Activated naive CD8-positive, alpha-beta T cell treated with anti-CD3 and anti-CD28 coated beads for 36 hours (primary cell): ENCODE results near the gene IGF2BP2. TPM values are rescaled to one million over a fixed set of nuclear protein-coding genes. Genes with fewer than 3 reads are reported as not detected.
"Not testable (repeated sequence)": the region's sequence is repeated elsewhere in the genome, so short reads cannot be mapped to it uniquely, and the experiment has no call there.

Experiments
- DNase-seq: peaks from one replicate; pipeline ENCODE4 v3.0.0; 2021
- H3K27ac Mint-ChIP-seq: one replicate; pipeline ENCODE4 v1.8.0; 2022; ENCODE audit warnings: mild to moderate bottlenecking, moderate library complexity, mixed read lengths
- H3K27me3 Mint-ChIP-seq: one replicate; pipeline ENCODE4 v1.8.0; 2022; ENCODE audit warnings: mild to moderate bottlenecking, mixed read lengths
- H3K36me3 Mint-ChIP-seq: one replicate; pipeline ENCODE4 v1.8.0; 2021; ENCODE audit warnings: mild to moderate bottlenecking, mixed read lengths
- H3K4me1 Mint-ChIP-seq: one replicate; pipeline ENCODE4 v1.8.0; 2021; ENCODE audit warnings: mixed read lengths
- H3K4me3 Mint-ChIP-seq: one replicate; pipeline ENCODE4 v1.8.0; 2022; ENCODE audit warnings: mild to moderate bottlenecking, moderate library complexity, mixed read lengths
- H3K9me3 Mint-ChIP-seq: one replicate; pipeline ENCODE4 v1.8.0; 2022; ENCODE audit warnings: mixed read lengths
- total RNA-seq, 2 experiments: library from RNA; stranded (reverse); gene quantifications; one replicate each; pipeline ENCODE4 v1.2.3, GENCODE V29; 2021

IGF2BP2 gene
- total RNA-seq, 2 experiments from 2014 or later: 0.28 to 0.41 TPM

DNA sequence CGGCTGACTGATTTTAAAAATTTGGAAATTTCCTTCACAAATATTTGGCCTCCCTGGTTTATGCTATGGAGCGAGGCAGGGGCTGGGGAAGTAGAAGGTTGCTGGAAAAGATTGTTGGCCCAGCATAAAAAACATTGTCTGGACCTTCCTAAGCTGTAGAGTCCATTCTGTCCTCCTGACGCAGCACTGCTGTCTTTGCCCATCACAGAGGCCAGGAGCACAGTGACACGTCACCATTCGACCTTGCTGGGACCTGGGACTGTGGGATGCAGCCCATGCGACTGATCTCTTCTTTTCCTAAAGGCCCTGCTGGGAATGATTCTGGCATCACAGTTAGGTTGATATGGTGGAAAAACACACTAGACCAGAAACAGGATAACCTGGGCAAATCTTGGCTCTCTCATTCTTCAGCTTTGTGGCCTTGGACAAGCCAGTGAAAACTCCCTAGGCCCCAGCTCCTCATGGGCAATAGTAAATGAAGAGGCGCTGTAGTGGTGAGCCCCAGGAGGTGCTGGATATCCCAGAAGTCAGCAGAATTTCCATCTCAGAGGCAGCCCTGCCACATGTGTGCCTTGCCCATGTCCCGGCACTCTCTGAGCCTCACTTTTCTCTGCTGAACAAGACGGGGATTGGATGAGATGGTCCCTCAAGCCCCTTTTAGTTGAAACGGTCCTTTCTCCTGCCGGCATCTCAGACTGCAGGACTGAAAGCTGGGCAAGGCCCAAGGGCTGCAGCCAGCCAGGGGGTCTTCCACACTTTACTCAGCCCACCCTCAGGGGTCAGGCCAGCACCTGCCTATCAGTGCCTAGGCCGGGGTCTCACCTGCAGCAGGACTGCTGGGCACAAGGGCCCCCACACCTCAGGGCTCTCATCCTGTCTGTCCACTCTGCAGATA lies 169.2 kb downstream of the IGF2BP2 start:
- Mint-ChIP-seq H3K4me1 (no peaks in the 10 kb centered on the region), H3K4me3 (no peak overlapping the region), H3K9me3 (no peaks in the 10 kb centered on the region), H3K36me3 (no peaks in the 10 kb centered on the region), H3K27ac (no peak overlapping the region), H3K27me3 (peaks cover 2% of the 10 kb centered on the region)
- no peak for DNase-seq

GRCh38 chr3:185654758-185655145 lies 170.1 kb downstream of the IGF2BP2 start:
- no peak overlapping the region for H3K27ac Mint-ChIP-seq
- DNase-seq: no peak
- H3K27me3 Mint-ChIP-seq: peaks cover 2% of the 10 kb centered on the region

GRCh38 chr3:185653949-185654757 lies 170.7 kb downstream of the IGF2BP2 start:
- H3K4me3 Mint-ChIP-seq: no peak overlapping the region
- no peak for DNase-seq
- no peak overlapping the region for H3K27ac Mint-ChIP-seq

More at GRCh38 chr3:185654758-185655145, 170.1 kb downstream of the IGF2BP2 start:
- no peaks in the 10 kb centered on the region for H3K4me1 Mint-ChIP-seq
- H3K36me3 Mint-ChIP-seq: no peaks in the 10 kb centered on the region
- no peak overlapping the region for H3K4me3 Mint-ChIP-seq
- no peaks in the 10 kb centered on the region for H3K9me3 Mint-ChIP-seq

GRCh38 chr3:185651971-185652370 lies 172.9 kb downstream of the IGF2BP2 start:
- H3K9me3 Mint-ChIP-seq: no peaks in the 10 kb centered on the region
- H3K27me3 Mint-ChIP-seq: peaks cover 8% of the 10 kb centered on the region
- no peaks in the 10 kb centered on the region for H3K36me3 Mint-ChIP-seq
- H3K4me1 Mint-ChIP-seq: no peaks in the 10 kb centered on the region
- no peak for DNase-seq
- H3K27ac Mint-ChIP-seq: no peak overlapping the region
- H3K4me3 Mint-ChIP-seq: no peak overlapping the region

More at GRCh38 chr3:185653949-185654757, 170.7 kb downstream of the IGF2BP2 start:
- no peaks in the 10 kb centered on the region for H3K9me3 Mint-ChIP-seq
- no peaks in the 10 kb centered on the region for H3K36me3 Mint-ChIP-seq
- H3K27me3 Mint-ChIP-seq: peaks cover 2% of the 10 kb centered on the region
- H3K4me1 Mint-ChIP-seq: no peaks in the 10 kb centered on the region

DNA sequence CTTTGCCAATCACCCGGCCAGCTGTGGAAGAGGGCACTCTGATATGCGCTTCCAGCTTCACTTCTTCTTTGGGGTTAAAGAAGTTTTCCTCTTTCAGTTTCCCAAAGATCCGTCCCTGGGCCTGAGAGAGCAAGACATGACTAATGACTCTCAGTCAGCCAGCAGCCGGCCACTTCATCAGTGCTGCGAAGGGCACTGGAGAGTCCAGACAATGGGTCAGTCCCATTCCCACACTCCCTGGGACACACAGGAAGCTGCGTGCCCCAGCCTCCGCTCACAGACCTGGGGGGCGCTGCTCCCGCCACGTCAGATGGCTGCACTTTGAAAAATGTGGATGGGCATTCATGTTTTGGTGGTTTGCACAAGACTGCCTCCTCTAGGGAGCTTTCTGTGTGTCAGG lies 175.4 kb downstream of the IGF2BP2 start:
- Mint-ChIP-seq H3K27ac (no peak overlapping the region), H3K4me1 (no peaks in the 10 kb centered on the region), H3K9me3 (no peaks in the 10 kb centered on the region), H3K36me3 (no peaks in the 10 kb centered on the region), H3K4me3 (no peak overlapping the region), H3K27me3 (peaks cover 11% of the 10 kb centered on the region)
- no peak for DNase-seq

DNA sequence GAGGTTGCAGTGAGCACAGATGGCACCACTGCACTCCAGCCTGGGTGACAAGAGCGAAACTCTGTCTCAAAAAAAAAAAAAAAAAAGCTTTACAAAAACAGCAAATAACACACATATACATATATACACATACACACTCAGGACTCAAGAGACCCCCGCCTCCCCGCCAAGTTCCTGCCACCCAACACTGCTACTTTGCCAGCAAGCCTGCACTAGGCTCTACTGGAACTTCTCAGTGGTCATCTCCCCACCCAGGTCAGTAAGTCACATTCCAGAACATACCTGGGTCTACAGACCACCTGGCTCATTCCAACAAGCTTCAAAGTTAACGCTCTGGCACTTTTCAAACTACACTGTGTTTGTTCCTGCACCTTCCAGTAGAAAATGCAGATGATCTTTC lies 176.4 kb downstream of the IGF2BP2 start:
- DNase-seq: no peak
- Mint-ChIP-seq H3K27me3 (peaks cover 11% of the 10 kb centered on the region), H3K9me3 (no peaks in the 10 kb centered on the region), H3K4me1 (no peaks in the 10 kb centered on the region), H3K27ac (no peak overlapping the region), H3K4me3 (no peak overlapping the region), H3K36me3 (no peaks in the 10 kb centered on the region)

- H3K4me1 Mint-ChIP-seq: no peaks in the 10 kb centered on the region
- peaks cover 11% of the 10 kb centered on the region for H3K27me3 Mint-ChIP-seq
- no peaks in the 10 kb centered on the region for H3K9me3 Mint-ChIP-seq
- DNase-seq: no peak
- H3K27ac Mint-ChIP-seq: no peak overlapping the region
- H3K4me3 Mint-ChIP-seq: no peak overlapping the region
- H3K36me3 Mint-ChIP-seq: no peaks in the 10 kb centered on the region
Observed at GRCh38 chr3:185647880-185648210, 177.0 kb downstream of the IGF2BP2 start.

DNA sequence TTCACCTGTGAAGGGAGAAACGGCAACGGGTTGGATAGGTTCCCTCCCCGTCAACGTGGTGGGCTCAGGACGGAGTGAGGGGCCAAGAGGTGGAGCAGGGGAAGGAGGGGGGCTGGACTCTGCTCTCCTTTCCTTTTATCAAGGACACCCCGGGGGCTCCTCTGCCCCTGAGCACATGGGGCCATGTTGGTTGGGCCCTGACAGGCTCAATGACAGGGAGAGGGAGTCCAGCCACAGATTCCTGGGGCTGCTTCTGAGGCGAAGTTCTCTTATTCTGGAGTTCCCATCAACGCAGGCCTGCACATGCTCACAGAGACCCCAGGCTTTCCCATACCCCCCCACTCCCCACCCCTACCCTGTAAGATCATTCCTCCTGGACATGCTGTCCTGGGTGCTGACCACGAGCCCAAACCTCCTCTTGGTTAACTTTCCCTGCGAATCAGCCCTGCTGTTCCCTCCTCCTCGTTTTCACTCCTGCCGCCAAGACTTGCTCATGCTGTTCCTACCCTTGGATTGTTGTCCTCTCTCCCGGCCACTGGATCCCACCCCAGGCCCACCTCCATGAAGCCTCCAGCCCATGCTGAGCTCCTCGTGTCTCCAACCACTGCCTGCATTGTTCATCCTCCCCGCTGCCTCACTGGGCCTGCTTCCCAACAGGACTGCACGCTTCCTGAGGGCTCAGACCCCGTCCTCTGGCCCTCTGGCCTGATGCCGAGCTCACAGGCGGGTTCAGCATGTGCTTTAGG lies 177.5 kb downstream of the IGF2BP2 start:
- no peaks in the 10 kb centered on the region for H3K4me1 Mint-ChIP-seq
- H3K9me3 Mint-ChIP-seq: no peaks in the 10 kb centered on the region
- H3K27me3 Mint-ChIP-seq: peaks cover 11% of the 10 kb centered on the region
- no peaks in the 10 kb centered on the region for H3K36me3 Mint-ChIP-seq
- no peak overlapping the region for H3K27ac Mint-ChIP-seq
- no peak for DNase-seq
- no peak overlapping the region for H3K4me3 Mint-ChIP-seq

DNA sequence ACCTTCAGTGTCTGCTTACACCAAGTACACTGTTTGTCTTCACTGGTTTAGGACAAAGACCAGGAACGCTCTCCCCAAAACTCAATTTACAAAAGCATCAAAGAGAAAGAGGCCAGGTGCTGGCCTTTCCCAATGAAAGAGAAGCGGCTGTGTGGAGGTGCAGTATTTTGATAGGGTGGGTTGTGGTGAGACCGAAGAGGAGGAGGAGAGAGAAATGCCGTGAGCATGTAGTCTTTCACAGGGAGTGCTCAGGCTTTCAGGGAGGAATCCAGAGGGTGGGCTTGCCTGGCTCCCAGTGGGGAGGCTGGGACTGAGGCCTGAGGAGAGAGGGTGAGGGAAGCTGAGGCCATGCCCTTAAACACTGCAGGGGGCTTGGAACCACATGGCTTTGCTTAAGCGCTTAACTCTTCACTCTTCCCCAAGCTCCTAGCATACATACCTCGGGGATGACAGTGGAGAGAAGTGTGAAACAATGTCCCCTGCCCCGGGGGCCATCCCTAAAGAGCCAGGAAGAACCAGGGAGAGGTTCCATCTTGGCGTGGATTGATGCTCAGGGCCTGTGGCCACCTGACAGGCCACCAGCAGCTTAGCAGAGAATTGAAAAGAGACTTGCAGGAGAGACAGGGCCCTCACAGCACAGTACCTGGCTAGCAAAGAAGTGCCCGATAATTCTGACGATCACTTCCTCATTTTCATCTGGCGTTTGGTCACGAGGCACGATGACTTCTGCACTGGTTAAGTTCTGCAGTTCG lies 178.3 kb downstream of the IGF2BP2 start:
- no peak overlapping the region for H3K4me3 Mint-ChIP-seq
- no peak overlapping the region for H3K27ac Mint-ChIP-seq

DNA sequence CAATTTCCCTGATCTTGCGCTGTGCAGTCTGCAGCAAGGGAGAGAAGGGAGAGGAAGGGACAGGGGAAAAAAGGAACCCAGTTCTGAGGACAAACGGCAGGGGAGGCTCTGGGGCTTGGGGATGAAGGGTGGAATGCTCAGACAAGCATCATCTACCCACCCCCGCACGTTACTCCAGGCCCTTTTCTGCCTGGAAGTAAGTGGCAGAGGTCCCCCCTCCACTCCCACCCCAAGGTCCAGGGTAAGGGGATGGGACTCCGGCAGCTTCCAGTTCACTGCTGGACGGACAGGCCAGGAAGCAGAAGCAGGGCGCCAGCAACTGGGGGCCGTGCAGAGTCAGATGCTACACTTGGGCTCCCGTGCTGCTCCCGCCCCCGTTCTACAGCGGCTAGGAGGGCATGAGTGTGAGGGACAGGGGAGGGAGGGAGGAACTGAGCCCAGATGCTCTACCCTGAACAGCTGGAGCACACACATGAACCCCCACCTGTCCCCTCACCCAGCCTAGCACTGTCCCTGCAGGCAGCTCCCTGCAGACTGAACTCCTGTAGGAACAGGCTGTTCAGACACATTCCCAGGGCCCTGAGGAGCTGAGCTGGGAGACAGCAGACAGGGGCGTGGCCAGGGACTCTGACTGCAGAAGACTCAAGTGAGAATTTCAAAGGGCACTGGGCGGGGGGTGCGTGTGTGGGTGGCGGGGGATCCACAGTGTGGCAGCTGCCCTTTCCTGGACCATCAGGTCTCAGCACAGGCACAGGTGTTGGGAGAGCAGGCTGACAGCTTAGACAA lies 179.1 kb downstream of the IGF2BP2 start:
- H3K27me3 Mint-ChIP-seq: peaks cover 11% of the 10 kb centered on the region
- H3K9me3 Mint-ChIP-seq: no peaks in the 10 kb centered on the region
- H3K36me3 Mint-ChIP-seq: no peaks in the 10 kb centered on the region
- H3K27ac Mint-ChIP-seq: no peak overlapping the region
- DNase-seq: no peak
- H3K4me1 Mint-ChIP-seq: no peaks in the 10 kb centered on the region
- H3K4me3 Mint-ChIP-seq: no peak overlapping the region

More for the DNA sequence above, 178.3 kb downstream of the IGF2BP2 start:
- H3K27me3 Mint-ChIP-seq: peaks cover 11% of the 10 kb centered on the region
- no peak for DNase-seq
- no peaks in the 10 kb centered on the region for H3K36me3 Mint-ChIP-seq
- no peaks in the 10 kb centered on the region for H3K4me1 Mint-ChIP-seq
- no peaks in the 10 kb centered on the region for H3K9me3 Mint-ChIP-seq

GRCh38 chr3:185645191-185645590 lies 179.7 kb downstream of the IGF2BP2 start:
- not testable (repeated sequence) for H3K4me1 Mint-ChIP-seq, H3K4me3 Mint-ChIP-seq, DNase-seq, H3K9me3 Mint-ChIP-seq, H3K36me3 Mint-ChIP-seq, H3K27ac Mint-ChIP-seq
- H3K27me3 Mint-ChIP-seq: peaks cover 11% of the 10 kb centered on the region

DNA sequence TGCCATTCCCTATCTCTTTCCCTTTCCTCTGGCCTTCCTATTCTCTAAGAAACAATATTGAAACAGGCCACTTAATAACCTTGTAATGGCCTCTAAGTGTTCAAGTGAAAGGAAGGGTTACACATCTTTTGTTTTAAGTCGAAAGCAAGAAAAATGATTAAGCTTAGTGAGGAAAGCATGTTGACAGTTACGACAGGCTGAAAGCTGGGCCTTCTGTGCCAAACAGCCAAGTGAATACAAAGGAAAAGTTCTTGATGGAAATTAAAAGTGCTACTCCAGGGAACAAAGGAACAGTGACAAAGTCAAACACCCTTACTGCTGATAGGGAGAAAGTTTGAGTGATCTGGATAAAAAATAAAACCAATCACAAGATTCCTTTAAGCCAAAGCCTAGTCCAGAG lies 184.5 kb downstream of the IGF2BP2 start:
- no peak overlapping the region for H3K4me3 Mint-ChIP-seq
- no peaks in the 10 kb centered on the region for H3K36me3 Mint-ChIP-seq
- H3K9me3 Mint-ChIP-seq: no peaks in the 10 kb centered on the region
- no peak overlapping the region for H3K27ac Mint-ChIP-seq
- DNase-seq: no peak
- peaks cover 4% of the 10 kb centered on the region for H3K4me1 Mint-ChIP-seq
- no peaks in the 10 kb centered on the region for H3K27me3 Mint-ChIP-seq

DNA sequence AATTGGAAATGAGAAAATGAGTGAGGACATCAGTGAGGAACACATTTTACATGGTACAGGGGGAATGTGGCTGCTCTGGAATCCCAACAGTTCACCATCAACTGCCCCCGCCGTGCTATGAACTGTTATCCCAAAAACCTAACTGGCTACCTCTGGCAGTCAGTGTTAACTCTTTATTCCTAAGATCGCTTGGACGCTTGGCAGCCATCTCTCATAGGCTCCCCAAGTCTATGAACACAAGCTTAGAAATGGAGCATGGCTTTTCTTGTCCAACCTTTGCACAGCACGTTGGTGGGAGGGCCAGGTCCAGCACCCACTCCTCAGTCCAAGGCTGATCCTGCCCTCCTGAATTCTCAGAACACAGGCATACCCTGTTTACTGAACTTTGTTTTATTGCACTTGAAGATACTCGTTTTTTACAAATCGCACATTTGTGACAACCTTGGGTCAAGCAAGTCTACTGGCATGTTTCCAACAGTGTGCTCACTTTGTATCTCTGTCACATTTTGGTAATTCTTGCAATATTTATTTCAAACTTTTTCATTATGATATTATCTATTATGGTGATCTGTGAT lies 185.1 kb downstream of the IGF2BP2 start:
- H3K27me3 Mint-ChIP-seq: no peaks in the 10 kb centered on the region
- no peaks in the 10 kb centered on the region for H3K9me3 Mint-ChIP-seq
- H3K4me3 Mint-ChIP-seq: no peak overlapping the region
- H3K4me1 Mint-ChIP-seq: peaks cover 6% of the 10 kb centered on the region
- H3K36me3 Mint-ChIP-seq: no peaks in the 10 kb centered on the region
- no peak overlapping the region for H3K27ac Mint-ChIP-seq
- no peak for DNase-seq

GRCh38 chr3:185638651-185639050 lies 186.2 kb downstream of the IGF2BP2 start:
- H3K36me3 Mint-ChIP-seq, H3K9me3 Mint-ChIP-seq, DNase-seq, H3K27ac Mint-ChIP-seq, H3K27me3 Mint-ChIP-seq, H3K4me3 Mint-ChIP-seq, H3K4me1 Mint-ChIP-seq: not testable (repeated sequence)
